LNCaP clone FGC (cell line): ENCODE measurements around the gene ARHGEF4.

Experiments used
- DNase-seq: peaks from one replicate; pipeline ENCODE4 v3.0.0-alpha.2; 2011; ENCODE audit warnings: low read depth
- H3K4me3 ChIP-seq: 2 replicates; pipeline ENCODE4 v1.5.1; 2011; ENCODE audit warnings: mild to moderate bottlenecking, low read depth, low read length, control low read depth
- CTCF ChIP-seq: IDR thresholded peaks from 2 replicates; pipeline ENCODE4 v1.5.1; 2012; ENCODE audit warnings: mild to moderate bottlenecking; ENCODE audit not compliant: control insufficient read depth, insufficient read depth; ENCODE audit errors: extremely low read depth

The ARHGEF4 gene

GRCh38 chr2:131036696-131037397, 200.1 kb downstream of the ARHGEF4 start:
- TF ChIP-seq CTCF = no peak
- DNase-seq = no peak
- no peak overlapping the region for H3K4me3 ChIP-seq

DNA sequence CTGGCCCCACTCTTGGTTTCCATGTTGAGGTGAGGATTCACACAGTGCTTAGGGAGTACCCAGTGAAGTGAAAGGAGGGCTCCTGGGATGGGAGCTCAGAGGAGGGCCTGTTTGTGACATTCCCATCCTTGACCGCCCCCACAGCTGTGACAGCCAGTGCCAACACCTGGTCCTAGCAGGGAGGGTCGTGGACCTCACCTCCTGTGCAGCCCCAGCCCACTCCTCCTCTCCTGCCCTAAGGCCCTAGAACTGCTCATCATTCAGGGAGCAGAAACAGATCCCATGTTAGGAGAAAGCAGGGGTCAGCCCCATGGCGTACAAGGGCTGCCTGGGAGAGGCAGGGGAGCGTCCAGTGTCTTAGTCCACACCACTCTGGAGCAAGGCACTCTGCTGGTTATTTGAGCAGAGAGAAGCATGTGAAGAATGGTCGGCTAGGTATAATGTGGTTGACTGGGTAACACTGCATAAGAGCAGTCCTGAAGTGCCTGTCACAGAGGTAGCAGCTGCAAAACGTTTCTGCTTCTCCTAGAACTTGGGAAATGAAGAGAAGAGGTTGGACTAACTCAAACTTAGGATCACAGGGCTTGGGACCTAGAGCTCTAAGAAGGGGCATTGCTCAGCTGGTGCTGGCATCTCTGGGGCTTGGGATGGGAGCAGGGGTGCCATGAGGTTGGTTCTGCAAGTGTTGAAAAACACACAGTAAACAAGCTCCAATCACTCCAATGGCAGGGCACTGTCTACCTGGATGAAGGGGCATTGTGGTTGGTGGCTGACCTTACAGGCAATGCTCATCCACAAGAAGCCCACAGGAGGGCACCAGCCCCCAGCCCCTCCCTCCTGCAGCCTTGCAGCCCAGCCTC, 200.9 kb downstream of the ARHGEF4 start:
- no peak for DNase-seq
- no peak for TF ChIP-seq CTCF
- H3K4me3 ChIP-seq = no peak overlapping the region

DNA sequence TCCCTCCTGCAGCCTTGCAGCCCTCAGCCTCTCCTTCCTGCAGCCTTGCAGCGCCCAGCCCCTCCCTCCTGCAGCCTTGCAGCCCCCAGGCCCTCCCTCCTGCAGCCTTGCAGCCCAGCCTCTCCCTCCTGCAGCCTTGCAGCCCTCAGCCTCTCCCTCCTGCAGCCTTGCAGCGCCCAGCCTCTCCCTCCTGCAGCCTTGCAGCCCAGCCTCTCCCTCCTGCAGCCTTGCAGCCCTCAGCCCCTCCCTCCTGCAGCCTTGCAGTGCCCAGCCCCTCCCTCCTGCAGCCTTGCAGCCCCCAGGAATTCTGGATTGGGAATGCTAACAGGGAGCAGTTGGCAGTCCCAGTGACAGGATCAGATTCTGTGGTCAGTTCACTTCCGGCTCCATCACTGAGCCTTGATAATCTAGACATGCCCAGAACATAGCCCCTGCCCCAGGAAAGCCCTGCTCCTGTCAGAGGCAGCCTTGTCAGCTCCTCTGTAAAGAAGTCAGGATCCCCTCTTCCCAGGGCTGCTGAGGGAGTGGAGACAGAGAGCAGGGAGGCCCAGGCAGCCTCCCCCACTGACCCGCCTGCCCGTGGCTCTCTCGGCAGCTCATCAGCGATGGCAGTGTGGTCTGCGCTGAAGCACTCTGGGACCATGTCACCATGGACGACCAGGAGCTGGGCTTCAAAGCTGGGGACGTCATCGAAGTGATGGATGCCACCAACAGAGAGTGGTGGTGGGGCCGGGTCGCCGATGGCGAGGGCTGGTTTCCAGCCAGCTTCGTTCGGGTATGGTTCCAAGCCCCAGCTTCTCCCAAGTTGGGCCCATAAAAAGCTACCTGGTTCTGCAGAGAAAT, 201.8 kb downstream of the ARHGEF4 start:
- TF ChIP-seq CTCF = no peak
- DNase-seq = no peak
- no peak overlapping the region for H3K4me3 ChIP-seq

- H3K4me3 ChIP-seq = no peak overlapping the region
- DNase-seq = no peak
- TF ChIP-seq CTCF = no peak
Measured at GRCh38 chr2:131039101-131039440, 202.4 kb downstream of the ARHGEF4 start.

- H3K4me3 ChIP-seq = no peak overlapping the region
- no peak for DNase-seq
- no peak for TF ChIP-seq CTCF
Measured at GRCh38 chr2:131039535-131039907, 202.8 kb downstream of the ARHGEF4 start.

DNA sequence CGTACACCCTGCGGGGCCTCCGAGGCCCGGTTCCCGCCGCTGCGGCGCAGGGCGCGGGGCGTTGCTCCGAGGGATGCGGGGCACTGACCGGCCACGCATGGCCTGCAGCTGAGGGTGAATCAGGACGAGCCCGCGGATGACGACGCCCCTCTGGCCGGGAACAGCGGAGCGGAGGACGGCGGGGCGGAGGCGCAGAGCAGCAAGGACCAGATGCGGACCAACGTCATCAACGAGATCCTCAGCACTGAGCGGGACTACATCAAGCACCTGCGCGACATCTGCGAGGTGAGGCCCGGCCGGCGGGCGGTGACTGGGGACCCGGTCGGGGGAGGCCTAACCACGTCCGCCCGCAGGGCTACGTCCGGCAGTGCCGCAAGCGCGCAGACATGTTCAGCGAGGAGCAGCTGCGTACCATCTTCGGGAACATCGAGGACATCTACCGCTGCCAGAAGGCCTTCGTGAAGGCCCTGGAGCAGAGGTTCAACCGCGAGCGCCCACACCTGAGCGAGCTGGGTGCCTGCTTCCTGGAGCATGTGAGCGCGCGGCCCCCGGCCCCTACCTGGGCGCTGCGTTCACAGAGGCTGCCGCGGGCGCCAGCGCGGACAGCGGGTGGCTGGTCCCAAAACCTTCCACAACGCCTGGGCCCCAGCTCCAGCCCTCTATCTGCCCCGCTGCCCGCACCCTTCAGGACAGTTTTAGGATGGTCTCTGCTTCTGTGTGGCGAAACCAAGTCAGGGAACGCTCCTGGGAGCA, 203.4 kb downstream of the ARHGEF4 start:
- no peak overlapping the region for H3K4me3 ChIP-seq
- DNase-seq = no peak
- no peak for TF ChIP-seq CTCF
